ENCODE results near the gene ATF1. TPM values are rescaled to one million over a fixed set of nuclear protein-coding genes. Genes with fewer than 3 reads are reported as not detected.
"Not testable (repeated sequence)": the region's sequence is repeated elsewhere in the genome, so short reads cannot be mapped to it uniquely, and the experiment has no call there.

The ATF1 gene
- total RNA-seq, 2 experiments from 2014 or later: 36.4 to 39.1 TPM

- H3K4me1 Mint-ChIP-seq; H3K9me3 Mint-ChIP-seq; H3K4me3 Mint-ChIP-seq; H3K27me3 Mint-ChIP-seq; H3K27ac Mint-ChIP-seq; DNase-seq; ATAC-seq (ENCODE audit: low read depth): not testable (repeated sequence)
- H3K36me3 Mint-ChIP-seq: peaks cover 28% of the 10 kb centered on the region
- POLR2A ChIA-PET: interaction anchor here (1.3 kb wide), 1 partner anchor 259 kb away, joined by 3 read pairs; no protein-coding TSS in a partner anchor
These were observed 4.9 kb downstream of the ATF1 start for GRCh38 chr12:50768813-50769212.

- Mint-ChIP-seq H3K36me3 (peaks cover 28% of the 10 kb centered on the region), H3K4me1 (no peaks in the 10 kb centered on the region), H3K27ac (no peak overlapping the region), H3K9me3 (peaks cover 4% of the 10 kb centered on the region), H3K4me3 (no peak overlapping the region), H3K27me3 (no peaks in the 10 kb centered on the region)
- POLR2A ChIA-PET: no interaction called here
- DNase-seq (no peak), ATAC-seq (ENCODE audit: low read depth) (no peak)
These were observed 7.5 kb downstream of the ATF1 start for GRCh38 chr12:50771409-50771808.

GRCh38 chr12:50772470-50772869 lies 8.6 kb downstream of the ATF1 start:
- Mint-ChIP-seq H3K9me3 (peaks cover 4% of the 10 kb centered on the region), H3K4me3 (no peak overlapping the region), H3K36me3 (peaks cover 28% of the 10 kb centered on the region), H3K4me1 (no peaks in the 10 kb centered on the region), H3K27ac (no peak overlapping the region), H3K27me3 (no peaks in the 10 kb centered on the region)
- POLR2A ChIA-PET: no interaction called here
- ATAC-seq (ENCODE audit: low read depth) (no peak), DNase-seq (no peak)

- Mint-ChIP-seq H3K27me3 (no peaks in the 10 kb centered on the region), H3K9me3 (peaks cover 4% of the 10 kb centered on the region), H3K27ac (no peak overlapping the region), H3K4me1 (no peaks in the 10 kb centered on the region), H3K4me3 (no peak overlapping the region), H3K36me3 (peaks cover 28% of the 10 kb centered on the region)
- POLR2A ChIA-PET: no interaction called here
- ATAC-seq (ENCODE audit: low read depth) (no peak), DNase-seq (no peak)
These were observed 9.0 kb downstream of the ATF1 start for GRCh38 chr12:50772877-50773276.

- Mint-ChIP-seq H3K9me3 (peaks cover 4% of the 10 kb centered on the region), H3K27me3 (no peaks in the 10 kb centered on the region), H3K27ac (no peak overlapping the region), H3K36me3 (peaks cover 25% of the 10 kb centered on the region), H3K4me3 (no peak overlapping the region), H3K4me1 (no peaks in the 10 kb centered on the region)
- DNase-seq (no peak), ATAC-seq (ENCODE audit: low read depth) (no peak)
- POLR2A ChIA-PET: no interaction called here
These were observed 11.3 kb downstream of the ATF1 start for GRCh38 chr12:50775251-50775650.

- Mint-ChIP-seq H3K4me3 (no peak overlapping the region), H3K4me1 (no peaks in the 10 kb centered on the region), H3K27ac (no peak overlapping the region), H3K27me3 (no peaks in the 10 kb centered on the region), H3K9me3 (no peaks in the 10 kb centered on the region), H3K36me3 (peaks cover 16% of the 10 kb centered on the region)
- DNase-seq (no peak), ATAC-seq (ENCODE audit: low read depth) (no peak)
- POLR2A ChIA-PET: no interaction called here
These were observed 13.1 kb downstream of the ATF1 start for GRCh38 chr12:50776749-50777728.

GRCh38 chr12:50778663-50779590 lies 15.0 kb downstream of the ATF1 start:
- DNase-seq (no peak), ATAC-seq (ENCODE audit: low read depth) (no peak)
- Mint-ChIP-seq H3K36me3 (peaks cover 4% of the 10 kb centered on the region), H3K9me3 (no peaks in the 10 kb centered on the region), H3K27me3 (no peaks in the 10 kb centered on the region), H3K27ac (no peak overlapping the region), H3K4me1 (no peaks in the 10 kb centered on the region), H3K4me3 (no peak overlapping the region)
- POLR2A ChIA-PET: no interaction called here

- H3K27me3 Mint-ChIP-seq: no peaks in the 10 kb centered on the region
These were observed 16.1 kb downstream of the ATF1 start for GRCh38 chr12:50780013-50780412.

GRCh38 chr12:50784501-50784900 lies 20.6 kb downstream of the ATF1 start:
- no peak for DNase-seq
- Mint-ChIP-seq H3K27me3 (no peaks in the 10 kb centered on the region), H3K36me3 (peaks cover 23% of the 10 kb centered on the region), H3K4me3 (no peak overlapping the region), H3K9me3 (peaks cover 4% of the 10 kb centered on the region), H3K27ac (no peak overlapping the region), H3K4me1 (peaks cover 4% of the 10 kb centered on the region)
- POLR2A ChIA-PET: no interaction called here
- no peak for ATAC-seq (ENCODE audit: low read depth)

More at GRCh38 chr12:50780013-50780412, 16.1 kb downstream of the ATF1 start:
- POLR2A ChIA-PET: no interaction called here
- H3K36me3 Mint-ChIP-seq: peaks cover 9% of the 10 kb centered on the region
- DNase-seq (no peak), ATAC-seq (ENCODE audit: low read depth) (no peak)
- H3K27ac Mint-ChIP-seq: no peak overlapping the region
- H3K4me1 Mint-ChIP-seq: peaks cover 4% of the 10 kb centered on the region
- no peak overlapping the region for H3K4me3 Mint-ChIP-seq
- no peaks in the 10 kb centered on the region for H3K9me3 Mint-ChIP-seq

- POLR2A ChIA-PET: no interaction called here
- Mint-ChIP-seq H3K36me3 (peaks cover 22% of the 10 kb centered on the region), H3K4me1 (peaks cover 4% of the 10 kb centered on the region), H3K4me3 (no peak overlapping the region), H3K27me3 (no peaks in the 10 kb centered on the region), H3K27ac (no peak overlapping the region), H3K9me3 (peaks cover 4% of the 10 kb centered on the region)
- ATAC-seq (ENCODE audit: low read depth): no peak
- no peak for DNase-seq
These were observed 21.6 kb downstream of the ATF1 start for GRCh38 chr12:50785406-50786001.

- POLR2A ChIA-PET: interaction anchor here (0.6 kb wide), 1 partner anchor 282 kb away, joined by 3 read pairs; the partner anchor contains the start of gene DIP2B
- Mint-ChIP-seq H3K36me3 (peaks cover 24% of the 10 kb centered on the region), H3K9me3 (peaks cover 4% of the 10 kb centered on the region), H3K27ac (no peak overlapping the region), H3K4me1 (peaks cover 4% of the 10 kb centered on the region), H3K4me3 (no peak overlapping the region), H3K27me3 (no peaks in the 10 kb centered on the region)
- DNase-seq (no peak), ATAC-seq (ENCODE audit: low read depth) (no peak)
These were observed 22.8 kb downstream of the ATF1 start for GRCh38 chr12:50786498-50787231.

- no peak for ATAC-seq (ENCODE audit: low read depth)
- Mint-ChIP-seq H3K4me1 (peaks cover 4% of the 10 kb centered on the region), H3K36me3 (peaks cover 24% of the 10 kb centered on the region), H3K27me3 (no peaks in the 10 kb centered on the region), H3K4me3 (no peak overlapping the region), H3K9me3 (peaks cover 4% of the 10 kb centered on the region), H3K27ac (no peak overlapping the region)
- POLR2A ChIA-PET: no interaction called here
- no peak for DNase-seq
These were observed 23.7 kb downstream of the ATF1 start for GRCh38 chr12:50787618-50788017.

- no peaks in the 10 kb centered on the region for H3K27me3 Mint-ChIP-seq
- DNase-seq (no peak), ATAC-seq (ENCODE audit: low read depth) (no peak)
- no peak overlapping the region for H3K4me3 Mint-ChIP-seq
- H3K36me3 Mint-ChIP-seq: peaks cover 24% of the 10 kb centered on the region
- H3K4me1 Mint-ChIP-seq: peaks cover 4% of the 10 kb centered on the region
- POLR2A ChIA-PET: no interaction called here
- no peak overlapping the region for H3K27ac Mint-ChIP-seq
- peaks cover 4% of the 10 kb centered on the region for H3K9me3 Mint-ChIP-seq
These were observed 24.7 kb downstream of the ATF1 start for GRCh38 chr12:50788561-50788960.
